Fibroblast of skin of right quadriceps (primary cell): ENCODE results near the gene CCDC61.

ENCODE experiments used
- DNase-seq: peaks from one replicate; pipeline ENCODE4 v3.0.0-alpha.2; 2013

The CCDC61 gene

DNA sequence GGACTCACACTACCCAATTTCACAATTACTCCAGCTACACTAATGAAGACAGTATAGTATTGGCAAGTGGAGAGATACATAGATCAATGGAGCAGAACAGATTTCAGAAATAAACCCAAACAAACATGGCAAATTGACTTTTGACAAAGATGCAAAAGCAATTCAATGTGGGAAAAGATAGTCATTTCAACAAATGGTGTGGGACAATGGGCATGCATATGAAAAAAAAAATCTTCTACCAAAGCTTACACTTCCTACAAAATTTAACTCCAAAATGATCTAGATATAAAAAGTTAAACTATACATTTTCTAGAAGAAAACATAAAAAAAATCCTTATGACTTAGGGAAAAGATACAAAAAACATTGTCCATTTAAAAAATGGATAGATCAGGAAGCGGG lies 48.3 kb downstream of the CCDC61 start:
- DNase-seq: no peak

DNA sequence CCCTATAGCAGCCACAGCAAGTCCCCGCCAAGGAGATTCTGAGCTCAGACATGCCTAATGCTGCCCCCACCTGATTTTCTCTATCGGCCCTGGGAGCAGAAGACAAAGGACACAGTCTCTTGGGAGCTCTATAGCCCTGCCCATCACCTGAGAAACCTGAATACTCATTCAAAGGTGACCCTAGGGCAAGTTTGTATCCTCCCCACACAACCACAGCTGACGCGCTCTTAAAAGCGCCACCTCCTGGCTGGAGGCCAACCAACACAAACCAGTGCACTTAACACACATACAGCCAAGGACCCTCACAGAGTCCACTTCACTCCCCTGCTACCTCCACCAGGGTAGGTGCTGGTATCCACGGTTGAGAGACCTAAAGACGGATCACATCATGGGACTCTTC lies 54.3 kb downstream of the CCDC61 start:
- DNase-seq: no peak

DNA sequence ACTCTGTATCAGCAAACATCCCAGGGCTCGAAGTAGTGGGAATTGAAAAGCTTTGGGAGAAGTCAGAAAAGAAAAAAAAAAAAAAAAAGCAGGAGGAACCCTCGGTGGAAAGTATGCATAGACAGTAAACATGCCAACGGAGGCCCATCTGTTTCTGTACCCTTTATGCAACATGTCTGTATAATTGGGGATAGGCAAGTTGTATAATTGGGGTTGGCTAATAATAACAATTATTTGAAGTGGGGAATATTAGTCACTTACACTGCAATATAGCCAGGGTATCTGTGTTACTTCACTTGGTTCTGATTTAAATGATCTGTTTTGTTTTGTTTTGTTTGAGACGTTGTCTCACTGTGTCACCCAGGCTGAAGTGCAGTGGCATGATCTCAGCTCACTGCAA lies 57.6 kb downstream of the CCDC61 start:
- no peak for DNase-seq

DNA sequence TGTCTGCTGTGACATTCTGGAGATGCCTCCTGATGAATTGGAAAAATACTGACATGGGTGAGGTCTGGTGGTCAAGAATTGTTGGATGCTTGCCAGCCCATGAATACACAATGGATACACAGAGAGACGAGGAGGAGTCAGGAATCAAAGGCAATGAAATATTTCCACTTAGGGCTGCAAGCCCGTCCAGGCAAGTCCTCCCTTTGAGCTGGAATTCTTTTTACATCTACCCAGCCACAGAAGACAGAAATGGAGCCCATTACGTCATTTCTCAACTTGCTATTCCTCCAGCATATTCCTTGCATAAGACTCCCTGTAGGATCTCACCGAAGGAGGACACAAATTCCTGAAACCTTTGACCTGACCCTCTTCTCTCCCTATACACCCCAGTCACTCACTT lies 61.3 kb downstream of the CCDC61 start:
- no peak for DNase-seq

DNA sequence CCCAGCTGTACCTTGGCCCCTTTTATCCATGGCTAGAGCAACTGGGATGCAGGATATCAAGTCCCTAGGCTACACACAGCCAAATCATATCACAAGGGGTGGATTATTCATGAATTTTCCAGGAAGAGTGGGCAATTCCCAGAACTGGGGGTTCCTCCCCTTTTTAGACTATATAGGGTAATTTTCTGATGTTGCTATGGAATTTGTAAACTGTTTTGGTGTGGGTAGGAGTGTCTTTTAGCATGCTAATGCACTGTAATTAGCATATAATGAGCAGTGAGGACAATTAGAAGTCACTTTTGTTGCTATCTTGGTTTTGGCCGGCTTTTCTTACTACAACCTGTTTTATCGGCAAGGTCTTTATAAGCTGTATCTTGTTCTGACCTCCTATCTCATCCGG lies 63.5 kb downstream of the CCDC61 start:
- no peak for DNase-seq

DNA sequence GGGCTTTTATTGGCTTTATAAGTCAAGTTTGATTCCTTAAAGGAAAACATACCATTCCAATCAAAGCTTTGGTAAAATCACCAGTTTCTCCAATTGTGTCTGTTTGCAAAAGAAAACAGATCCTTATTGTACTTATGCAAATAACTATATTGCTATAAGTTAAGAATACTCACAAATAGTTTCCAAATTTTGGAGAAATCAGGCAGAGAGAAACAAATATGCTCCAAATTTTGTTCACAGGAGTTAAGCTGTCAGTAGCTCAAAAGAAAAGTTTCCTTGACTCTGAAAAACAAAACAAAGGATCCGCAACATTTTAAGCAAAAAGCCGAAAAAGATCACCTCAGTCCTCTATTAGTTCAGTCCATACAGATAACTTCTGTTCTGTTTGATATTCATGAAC lies 64.7 kb downstream of the CCDC61 start:
- no peak for DNase-seq

DNA sequence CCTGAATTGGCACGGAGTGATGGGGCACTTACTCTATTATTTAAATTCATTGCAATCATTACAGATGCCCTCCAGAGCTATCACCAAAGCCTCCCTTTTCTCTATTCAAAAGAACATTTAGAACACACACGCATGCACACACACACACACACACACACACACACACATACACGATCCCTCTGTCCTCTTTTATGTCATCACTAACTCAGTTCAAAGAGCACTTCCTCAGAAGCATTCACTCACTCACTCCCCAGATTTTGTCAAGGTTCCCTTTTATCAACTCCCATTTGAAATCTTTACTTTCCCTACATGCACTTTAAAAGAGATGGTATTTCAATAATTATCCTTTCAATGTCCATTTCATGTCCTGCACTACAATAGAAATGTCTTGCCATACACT lies 67.9 kb downstream of the CCDC61 start:
- no peak for DNase-seq

DNA sequence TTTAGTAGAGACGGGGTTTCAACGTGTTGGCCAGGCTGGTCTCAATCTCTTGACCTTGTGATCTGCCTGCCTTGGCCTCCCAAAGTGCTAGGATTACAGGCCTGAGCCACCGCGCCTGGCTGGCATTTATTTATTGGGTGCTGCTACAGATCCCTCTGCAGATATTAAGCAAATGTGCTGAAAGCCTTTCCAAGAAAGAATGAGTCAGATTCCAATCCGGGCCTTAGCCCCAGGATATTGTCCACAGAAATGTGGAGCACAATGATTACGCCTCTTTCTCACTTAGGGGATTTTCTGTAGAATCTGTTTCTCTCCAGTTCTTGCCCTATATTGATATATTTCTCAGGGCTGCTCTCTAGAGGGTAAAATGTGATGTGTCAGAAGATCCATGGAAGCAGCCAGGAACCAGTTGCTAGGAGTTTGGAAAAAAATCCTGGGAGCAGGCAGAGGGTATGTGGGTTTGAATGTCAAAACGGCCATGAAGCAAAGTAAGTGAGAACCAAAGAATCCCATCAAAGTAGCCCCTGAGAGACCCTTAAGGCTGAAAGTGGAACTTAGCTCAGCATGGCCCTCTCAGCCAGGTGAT lies 70.3 kb downstream of the CCDC61 start:
- peak; percentile 24 for DNase-seq

DNA sequence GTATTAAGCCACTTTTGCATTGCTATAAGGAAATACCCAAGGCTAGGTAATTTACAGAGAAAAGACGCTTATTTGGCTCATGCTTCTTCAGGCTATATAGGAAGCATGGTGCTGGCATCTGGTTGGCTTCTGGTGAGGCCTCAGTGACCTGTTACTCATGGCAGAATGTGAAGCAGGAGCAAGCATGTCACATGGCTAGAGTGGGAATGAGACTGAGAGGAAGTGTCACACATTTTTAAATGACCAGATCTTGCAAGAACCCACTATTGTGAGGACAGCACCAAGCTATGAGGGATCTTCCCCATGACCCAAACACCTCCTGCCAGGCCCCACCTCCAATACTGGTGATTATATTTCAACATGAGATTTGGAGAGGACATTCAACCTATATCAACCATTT lies 71.2 kb downstream of the CCDC61 start:
- DNase-seq: no peak

DNA sequence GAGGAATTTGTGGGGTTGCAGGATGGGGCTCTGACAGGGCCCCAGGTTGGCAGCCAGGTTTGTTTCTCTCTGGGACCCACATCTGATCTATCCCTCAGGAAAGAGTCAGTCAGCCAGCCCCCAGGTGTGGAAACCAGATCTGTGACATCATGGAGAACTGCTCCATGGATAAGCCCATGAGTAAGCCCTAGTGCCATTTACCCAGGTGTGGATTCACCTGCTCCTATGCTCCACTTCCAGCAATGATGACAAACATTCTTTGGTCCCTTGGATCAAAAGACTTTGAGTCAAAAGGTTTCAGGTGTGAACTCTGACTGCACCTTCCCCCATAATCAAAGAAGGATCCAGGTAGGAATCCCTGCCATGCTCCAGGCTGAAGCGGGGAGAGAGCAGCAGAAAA lies 72.4 kb downstream of the CCDC61 start:
- no peak for DNase-seq
